ENCODE data around the gene LRRC23. TPM values are rescaled to one million over a fixed set of nuclear protein-coding genes. Genes with fewer than 3 reads are reported as not detected.
A peak's percentile ranks its signal among the peaks of the same experiment; 100 is the strongest.

Gene LRRC23
- total and polyA plus RNA-seq, 4 donors = 29.6 to 61.0 (median 42.1) TPM

DNA sequence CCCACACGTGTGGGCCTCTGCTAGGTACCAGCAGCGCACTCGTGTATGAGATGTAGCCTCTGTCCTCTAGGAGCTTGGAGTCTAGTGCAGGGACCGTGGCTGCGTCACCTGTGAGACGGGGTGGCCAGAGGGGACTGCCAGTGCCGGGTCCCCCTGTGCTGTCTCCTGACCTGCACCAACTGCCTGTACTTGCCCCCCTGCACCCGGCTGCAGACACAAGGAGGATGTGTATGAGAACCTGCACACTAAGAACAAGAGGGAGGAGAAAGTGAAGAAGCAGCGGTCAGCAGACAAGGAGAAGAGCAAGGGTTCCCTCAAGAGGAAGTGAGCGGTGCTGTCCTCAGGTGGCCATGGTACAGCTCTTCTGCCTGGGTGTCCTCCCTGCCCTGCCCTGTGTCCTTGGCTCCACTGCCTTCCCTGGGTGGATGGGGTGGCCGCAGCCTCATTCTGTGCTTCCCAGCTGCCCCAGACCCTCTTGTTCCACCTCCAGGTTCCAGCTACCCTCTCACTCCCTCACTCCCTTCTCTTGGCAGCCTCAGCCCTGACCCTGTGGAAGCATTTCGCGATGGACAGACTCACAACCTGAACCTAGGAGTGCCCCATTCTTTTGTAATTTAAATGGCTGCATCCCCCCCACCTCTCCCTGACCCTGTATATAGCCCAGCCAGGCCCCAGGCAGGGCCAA, 56.1 kb downstream of the LRRC23 start:
- H3K27me3 ChIP-seq (ENCODE audit: control insufficient read depth in 3 of 3, insufficient read depth in 3 of 3, low read length in 2 of 3) = no peaks in the 10 kb centered on the region
- no peak overlapping the region for H3K4me3 ChIP-seq
- H3K4me1 ChIP-seq (ENCODE audit: control insufficient read depth in 5 of 5, insufficient read depth in 5 of 5, low read length in 5 of 5) = peaks cover 0 to 29% (median 16%) of the 10 kb centered on the region in 5 donors
- TF ChIP-seq, protein P1, sequence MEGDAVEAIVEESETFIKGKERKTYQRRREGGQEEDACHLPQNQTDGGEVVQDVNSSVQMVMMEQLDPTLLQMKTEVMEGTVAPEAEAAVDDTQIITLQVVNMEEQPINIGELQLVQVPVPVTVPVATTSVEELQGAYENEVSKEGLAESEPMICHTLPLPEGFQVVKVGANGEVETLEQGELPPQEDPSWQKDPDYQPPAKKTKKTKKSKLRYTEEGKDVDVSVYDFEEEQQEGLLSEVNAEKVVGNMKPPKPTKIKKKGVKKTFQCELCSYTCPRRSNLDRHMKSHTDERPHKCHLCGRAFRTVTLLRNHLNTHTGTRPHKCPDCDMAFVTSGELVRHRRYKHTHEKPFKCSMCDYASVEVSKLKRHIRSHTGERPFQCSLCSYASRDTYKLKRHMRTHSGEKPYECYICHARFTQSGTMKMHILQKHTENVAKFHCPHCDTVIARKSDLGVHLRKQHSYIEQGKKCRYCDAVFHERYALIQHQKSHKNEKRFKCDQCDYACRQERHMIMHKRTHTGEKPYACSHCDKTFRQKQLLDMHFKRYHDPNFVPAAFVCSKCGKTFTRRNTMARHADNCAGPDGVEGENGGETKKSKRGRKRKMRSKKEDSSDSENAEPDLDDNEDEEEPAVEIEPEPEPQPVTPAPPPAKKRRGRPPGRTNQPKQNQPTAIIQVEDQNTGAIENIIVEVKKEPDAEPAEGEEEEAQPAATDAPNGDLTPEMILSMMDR (IDR thresholded peaks at IDR 0.05; ENCODE audit: control extremely low read depth, extremely low read depth) = no peak
- DNase-seq (no peak), ATAC-seq (ENCODE audit: insufficient read depth, low FRiP score) (no peak)
- H3K9me3 ChIP-seq (ENCODE audit: control insufficient read depth in 4 of 4, insufficient read depth in 3 of 4, low read length in 3 of 4) = no peaks in the 10 kb centered on the region
- H3K9ac ChIP-seq (ENCODE audit: insufficient read depth in 1 of 2, low read length in 2 of 2) = no peak overlapping the region
- H3K27ac ChIP-seq (ENCODE audit: low read depth in 1 of 2, low read length in 1 of 2) = peak overlapping the region in 1 of 2 donors; percentile 92
- 77 to 81% methylated on average over 13 of the region's 13 CpGs for WGBS, 2 donors
- H3K36me3 ChIP-seq (ENCODE audit: control insufficient read depth in 4 of 4, insufficient read depth in 4 of 4, low read length in 4 of 4) = peaks cover 0 to 26% (median 3%) of the 10 kb centered on the region in 4 donors

DNA sequence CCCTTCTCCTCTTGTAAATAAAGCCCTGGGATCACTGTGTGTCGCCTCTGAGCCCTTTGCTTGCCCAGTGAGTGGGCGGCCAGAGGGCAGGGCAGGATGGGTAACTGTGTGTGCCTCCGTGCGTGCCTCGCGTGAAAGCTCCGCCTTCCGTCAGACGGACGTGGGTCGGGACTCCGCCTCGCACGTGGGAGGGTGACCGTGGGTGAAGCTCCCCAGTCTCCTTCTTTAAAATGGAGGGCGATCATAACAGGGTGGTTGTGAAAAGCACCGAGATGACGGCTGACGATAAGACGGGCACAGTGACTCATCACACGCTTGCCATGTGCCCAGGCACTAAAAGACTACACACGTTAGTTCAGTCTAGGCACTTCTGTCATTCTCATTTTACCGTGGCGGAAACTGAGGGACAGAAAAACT, 56.7 kb downstream of the LRRC23 start:
- WGBS, 2 donors = 28 to 38% methylated on average over 24 of the region's 24 CpGs
- Histone ChIP-seq H3K4me1 (ENCODE audit: control insufficient read depth in 5 of 5, insufficient read depth in 5 of 5, low read length in 5 of 5) (peaks cover 0 to 29% (median 16%) of the 10 kb centered on the region in 5 donors), H3K27ac (ENCODE audit: low read depth in 1 of 2, low read length in 1 of 2) (peak overlapping the region; percentile 38 to 92), H3K4me3 (no peak overlapping the region), H3K9ac (ENCODE audit: insufficient read depth in 1 of 2, low read length in 2 of 2) (peak overlapping the region in 1 of 2 donors; percentile 7), H3K36me3 (ENCODE audit: control insufficient read depth in 4 of 4, insufficient read depth in 4 of 4, low read length in 4 of 4) (peaks cover under 1 to 26% (median 7%) of the 10 kb centered on the region in 4 donors), H3K27me3 (ENCODE audit: control insufficient read depth in 3 of 3, insufficient read depth in 3 of 3, low read length in 2 of 3) (no peaks in the 10 kb centered on the region), H3K9me3 (ENCODE audit: control insufficient read depth in 4 of 4, insufficient read depth in 3 of 4, low read length in 3 of 4) (no peaks in the 10 kb centered on the region)
- ATAC-seq (ENCODE audit: insufficient read depth, low FRiP score) (peak; percentile 12), DNase-seq (no peak)
- TF ChIP-seq, protein P1 (IDR thresholded peaks at IDR 0.05; ENCODE audit: control extremely low read depth, extremely low read depth) = no peak

DNA sequence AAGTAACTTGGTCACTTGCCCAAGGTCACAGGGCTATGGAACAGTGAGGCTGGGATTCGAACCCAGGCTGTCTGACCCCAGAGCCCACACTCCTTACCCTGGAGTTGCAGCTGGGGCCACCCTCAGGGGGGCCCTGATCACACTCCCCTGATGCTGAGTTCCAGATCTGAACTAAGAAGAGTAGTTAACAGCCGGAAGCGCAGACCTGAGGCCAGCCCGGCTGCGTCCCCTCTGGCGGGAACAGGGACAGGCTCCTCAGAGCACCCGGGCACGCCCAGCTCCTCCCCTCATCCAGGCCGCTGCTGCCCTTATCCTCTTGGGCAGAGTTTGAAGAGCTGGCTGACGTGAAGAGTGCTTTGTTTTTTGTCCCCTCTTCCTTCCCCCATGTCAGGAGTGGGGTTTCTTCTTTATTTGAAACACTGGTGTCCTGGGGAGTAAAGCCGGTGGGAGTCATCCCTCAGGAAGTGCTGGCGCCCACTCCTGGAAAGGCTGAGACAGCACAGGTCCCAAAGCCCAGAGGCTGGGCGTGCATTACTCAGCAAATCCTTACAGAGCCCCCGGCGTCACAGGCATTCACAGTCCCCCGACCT, 57.2 kb downstream of the LRRC23 start:
- Histone ChIP-seq H3K4me3 (no peak overlapping the region), H3K4me1 (ENCODE audit: control insufficient read depth in 5 of 5, insufficient read depth in 5 of 5, low read length in 5 of 5) (peaks cover 0 to 27% (median 16%) of the 10 kb centered on the region in 5 donors), H3K9ac (ENCODE audit: insufficient read depth in 1 of 2, low read length in 2 of 2) (peak overlapping the region in 1 of 2 donors; percentile 42), H3K36me3 (ENCODE audit: control insufficient read depth in 4 of 4, insufficient read depth in 4 of 4, low read length in 4 of 4) (peaks cover 3 to 27% (median 11%) of the 10 kb centered on the region in 4 donors), H3K27me3 (ENCODE audit: control insufficient read depth in 3 of 3, insufficient read depth in 3 of 3, low read length in 2 of 3) (no peaks in the 10 kb centered on the region), H3K27ac (ENCODE audit: low read depth in 1 of 2, low read length in 1 of 2) (peak overlapping the region; percentile 38 to 92), H3K9me3 (ENCODE audit: control insufficient read depth in 4 of 4, insufficient read depth in 3 of 4, low read length in 3 of 4) (no peaks in the 10 kb centered on the region)
- 11 to 14% methylated on average over 16 of the region's 16 CpGs for WGBS, 2 donors
- ATAC-seq (ENCODE audit: insufficient read depth, low FRiP score) (peak; percentile 23), DNase-seq (peak; percentile 70 to 76 (median 75))
- TF ChIP-seq, protein P1 (IDR thresholded peaks at IDR 0.05; ENCODE audit: control extremely low read depth, extremely low read depth) = no peak

All from lung (tissue), 12 donors.